ENCODE measurements around the gene HHAT. TPM values are rescaled to one million over a fixed set of nuclear protein-coding genes. Genes with fewer than 3 reads are reported as not detected.

HHAT gene
- total RNA-seq, 4 donors from 2014 or later = 0.31 to 0.33 (median 0.33) TPM; not detected in 1

DNA sequence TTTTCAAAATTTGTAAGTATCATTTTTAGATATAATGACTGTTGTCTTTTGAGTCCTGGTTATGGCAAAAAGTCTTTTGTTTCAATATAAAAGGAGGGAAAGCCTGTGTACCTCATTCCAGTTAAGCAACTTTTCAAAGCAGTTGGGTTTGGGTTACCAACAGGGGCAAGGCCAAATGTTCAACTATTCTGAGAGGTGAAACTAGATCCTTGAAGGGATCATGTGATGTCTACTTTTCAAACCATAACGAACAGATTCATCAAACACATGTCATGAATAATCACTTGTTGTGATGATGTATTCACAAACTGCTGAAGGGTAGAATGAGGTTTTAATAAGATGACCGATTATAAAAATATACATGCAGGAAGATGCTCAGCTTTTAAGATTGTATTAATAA lies 171.3 kb downstream of the HHAT start:
- no peaks in the 10 kb centered on the region for H3K27me3 ChIP-seq
- H3K36me3 ChIP-seq = no peaks in the 10 kb centered on the region
- H3K9me3 ChIP-seq = no peaks in the 10 kb centered on the region
- H3K27ac ChIP-seq = no peak overlapping the region
- DNase-seq (no peak), ATAC-seq (no peak)
- H3K4me1 ChIP-seq = no peaks in the 10 kb centered on the region
- no peak for TF ChIP-seq POLR2A (IDR thresholded peaks at IDR 0.05)
- no peak for TF ChIP-seq CTCF (IDR thresholded peaks at IDR 0.05 in 4 of 5, conservative IDR thresholded peaks at IDR 0.05 in 1 of 5)
- in situ Hi-C loops (cut with MboI; ENCODE audit: low sequenced_read_pairs in 4 of 4) (no loop called here), intact Hi-C loops (cut with DNase I; ENCODE audit: low total_unique reads) (no loop called here)
- no peak overlapping the region for H3K4me3 ChIP-seq

- H3K36me3 ChIP-seq = no peaks in the 10 kb centered on the region
- no peak overlapping the region for H3K4me3 ChIP-seq
- H3K27ac ChIP-seq = no peak overlapping the region
- no peaks in the 10 kb centered on the region for H3K9me3 ChIP-seq
- DNase-seq (no peak), ATAC-seq (no peak)
- no peaks in the 10 kb centered on the region for H3K4me1 ChIP-seq
- no peaks in the 10 kb centered on the region for H3K27me3 ChIP-seq
- in situ Hi-C loops (cut with MboI; ENCODE audit: low sequenced_read_pairs in 4 of 4) (no loop called here), intact Hi-C loops (cut with DNase I; ENCODE audit: low total_unique reads) (no loop called here)
- TF ChIP-seq POLR2A (IDR thresholded peaks at IDR 0.05) (no peak), CTCF (IDR thresholded peaks at IDR 0.05 in 4 of 5, conservative IDR thresholded peaks at IDR 0.05 in 1 of 5) (no peak)
These were observed 172.1 kb downstream of the HHAT start for GRCh38 chr1:210500831-210501230.

GRCh38 chr1:210504286-210504685 lies 175.6 kb downstream of the HHAT start:
- ATAC-seq (no peak), DNase-seq (no peak)
- Histone ChIP-seq H3K4me1 (no peaks in the 10 kb centered on the region), H3K27ac (no peak overlapping the region), H3K27me3 (no peaks in the 10 kb centered on the region), H3K4me3 (no peak overlapping the region), H3K36me3 (no peaks in the 10 kb centered on the region), H3K9me3 (no peaks in the 10 kb centered on the region)
- in situ Hi-C loops (cut with MboI; ENCODE audit: low sequenced_read_pairs in 4 of 4) (no loop called here), intact Hi-C loops (cut with DNase I; ENCODE audit: low total_unique reads) (no loop called here)
- TF ChIP-seq CTCF (IDR thresholded peaks at IDR 0.05 in 4 of 5, conservative IDR thresholded peaks at IDR 0.05 in 1 of 5) (no peak), POLR2A (IDR thresholded peaks at IDR 0.05) (no peak)

- intact Hi-C loops (cut with DNase I; ENCODE audit: low total_unique reads) (no loop called here), in situ Hi-C loops (cut with MboI; ENCODE audit: low sequenced_read_pairs in 4 of 4) (no loop called here)
- no peak overlapping the region for H3K27ac ChIP-seq
- H3K27me3 ChIP-seq = no peaks in the 10 kb centered on the region
- H3K4me3 ChIP-seq = no peak overlapping the region
- DNase-seq = no peak
- no peak for ATAC-seq
- TF ChIP-seq POLR2A (IDR thresholded peaks at IDR 0.05) (no peak), CTCF (IDR thresholded peaks at IDR 0.05 in 4 of 5, conservative IDR thresholded peaks at IDR 0.05 in 1 of 5) (no peak)
- no peaks in the 10 kb centered on the region for H3K4me1 ChIP-seq
- no peaks in the 10 kb centered on the region for H3K9me3 ChIP-seq
- H3K36me3 ChIP-seq = no peaks in the 10 kb centered on the region
These were observed 177.1 kb downstream of the HHAT start for GRCh38 chr1:210505601-210506496.

Measured in gastrocnemius medialis (tissue), 4 donors.